GM12864 (cell line): ENCODE data around the gene CNTNAP5.

ENCODE experiments used
- DNase-seq: peaks from one replicate; pipeline ENCODE4 v3.0.0-alpha.2; 2011; ENCODE audit warnings: low read depth
- H3K4me3 ChIP-seq: 2 replicates; pipeline ENCODE4 v1.5.1; 2011; ENCODE audit warnings: mild to moderate bottlenecking, low read depth, low read length, control low read depth
- CTCF ChIP-seq: IDR thresholded peaks from 2 replicates; pipeline ENCODE4 v1.5.1; 2011; ENCODE audit warnings: low read depth, mild to moderate bottlenecking, moderate library complexity, low read length, control low read depth, inconsistent platforms; ENCODE audit errors: missing control alignments

Gene CNTNAP5

GRCh38 chr2:124080281-124081153, 55.4 kb downstream of the CNTNAP5 start:
- no peak for TF ChIP-seq CTCF
- no peak for DNase-seq
- H3K4me3 ChIP-seq = no peak overlapping the region

- TF ChIP-seq CTCF = no peak
Observed at GRCh38 chr2:124081154-124081716, 56.1 kb downstream of the CNTNAP5 start.

GRCh38 chr2:124088616-124089015, 63.5 kb downstream of the CNTNAP5 start:
- no peak for DNase-seq
- H3K4me3 ChIP-seq = no peak overlapping the region
- no peak for TF ChIP-seq CTCF

More at GRCh38 chr2:124081154-124081716, 56.1 kb downstream of the CNTNAP5 start:
- H3K4me3 ChIP-seq = no peak overlapping the region
- DNase-seq = no peak

- TF ChIP-seq CTCF = no peak
- no peak overlapping the region for H3K4me3 ChIP-seq
- no peak for DNase-seq
Observed at GRCh38 chr2:124091721-124092120, 66.6 kb downstream of the CNTNAP5 start.

- DNase-seq = no peak
- TF ChIP-seq CTCF = no peak
- no peak overlapping the region for H3K4me3 ChIP-seq
Observed at GRCh38 chr2:124092651-124093050, 67.6 kb downstream of the CNTNAP5 start.

- no peak overlapping the region for H3K4me3 ChIP-seq
- TF ChIP-seq CTCF = no peak
- DNase-seq = no peak
Observed at GRCh38 chr2:124104914-124105313, 79.8 kb downstream of the CNTNAP5 start.
